Activated T-cell treated with anti-CD3 and anti-CD28 coated beads, Interleukin-2, amount 50 U/mL, for 4 hours (primary cell): ENCODE results near the gene SOX10. TPM values are rescaled to one million over a fixed set of nuclear protein-coding genes. Genes with fewer than 3 reads are reported as not detected.

Experiments used
- ATAC-seq, 2 donors: fragments of 200-7000 bp; cut with Tn5 transposase; one replicate each; pipeline ENCODE4 v1.10.0; 2021
- DNase-seq: peaks from one replicate; pipeline ENCODE4 v3.0.0-alpha.2; 2020
- H3K27me3 Mint-ChIP-seq: one replicate; pipeline ENCODE4 v1.8.0; 2021; ENCODE audit warnings: low read depth, mixed read lengths
- H3K36me3 Mint-ChIP-seq: one replicate; pipeline ENCODE4 v1.8.0; 2022; ENCODE audit warnings: mixed read lengths; ENCODE audit not compliant: insufficient read depth
- H3K4me1 Mint-ChIP-seq: one replicate; pipeline ENCODE4 v1.8.0; 2021; ENCODE audit warnings: low read depth, mixed read lengths
- H3K4me3 Mint-ChIP-seq: one replicate; pipeline ENCODE4 v1.8.0; 2021; ENCODE audit warnings: mild to moderate bottlenecking, moderate library complexity, mixed read lengths
- H3K9me3 Mint-ChIP-seq: one replicate; pipeline ENCODE4 v1.8.0; 2021; ENCODE audit warnings: mixed read lengths
- total RNA-seq, 3 donors: library from RNA; stranded (reverse); gene quantifications; one replicate each; pipeline ENCODE4 v1.2.1, GENCODE V29; 2021

Gene SOX10
- total RNA-seq, 3 donors from 2014 or later, result not detected

DNA sequence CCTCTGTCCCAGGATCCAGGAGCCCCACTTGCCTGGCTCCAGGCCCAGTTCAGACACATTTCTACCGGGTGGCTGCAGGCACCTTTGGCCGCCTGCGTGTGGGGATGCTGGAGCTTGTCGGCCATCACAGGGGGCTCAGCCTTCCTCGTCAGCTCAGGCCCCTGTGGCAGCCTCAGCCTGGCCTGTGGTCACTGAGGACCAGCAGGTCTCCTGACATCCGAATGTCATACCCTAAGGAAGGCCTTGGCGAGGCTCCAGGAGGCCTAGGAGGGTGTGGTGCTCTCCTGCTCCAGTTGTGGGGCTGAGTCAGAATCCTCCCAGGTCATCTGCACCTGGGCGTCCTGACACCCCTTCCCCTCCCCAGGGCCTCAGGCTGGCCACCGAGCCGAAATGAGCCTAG, 14.9 kb upstream of the SOX10 start:
- Mint-ChIP-seq H3K27me3 (no peaks in the 10 kb centered on the region), H3K36me3 (peaks cover 3% of the 10 kb centered on the region), H3K4me1 (peaks cover 17% of the 10 kb centered on the region), H3K9me3 (no peaks in the 10 kb centered on the region), H3K4me3 (no peak overlapping the region)
- DNase-seq (no peak), ATAC-seq (no peak)

DNA sequence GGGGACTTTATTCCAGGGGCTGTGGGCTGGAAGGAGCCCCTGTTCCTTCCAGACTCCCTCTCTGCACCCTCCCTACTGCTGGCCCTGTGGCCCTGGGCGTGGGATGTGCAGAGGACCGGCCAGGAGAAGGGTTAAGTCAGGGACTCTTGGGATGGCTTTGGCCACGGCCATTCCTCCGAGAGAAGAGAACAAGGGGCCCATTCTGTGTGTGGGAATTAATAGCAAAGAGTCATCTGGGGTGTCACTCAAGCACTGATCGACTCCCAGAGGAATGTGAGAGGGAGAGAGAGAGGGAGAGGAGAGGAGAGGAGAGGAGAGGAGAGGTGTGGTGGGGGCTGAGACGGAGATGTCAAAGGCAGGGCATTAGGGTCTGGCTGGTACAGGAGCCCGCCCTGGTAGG, 14.2 kb upstream of the SOX10 start:
- Mint-ChIP-seq H3K9me3 (no peaks in the 10 kb centered on the region), H3K4me3 (no peak overlapping the region), H3K36me3 (peaks cover 3% of the 10 kb centered on the region), H3K4me1 (peaks cover 17% of the 10 kb centered on the region), H3K27me3 (no peaks in the 10 kb centered on the region)
- DNase-seq (no peak), ATAC-seq (no peak)

DNA sequence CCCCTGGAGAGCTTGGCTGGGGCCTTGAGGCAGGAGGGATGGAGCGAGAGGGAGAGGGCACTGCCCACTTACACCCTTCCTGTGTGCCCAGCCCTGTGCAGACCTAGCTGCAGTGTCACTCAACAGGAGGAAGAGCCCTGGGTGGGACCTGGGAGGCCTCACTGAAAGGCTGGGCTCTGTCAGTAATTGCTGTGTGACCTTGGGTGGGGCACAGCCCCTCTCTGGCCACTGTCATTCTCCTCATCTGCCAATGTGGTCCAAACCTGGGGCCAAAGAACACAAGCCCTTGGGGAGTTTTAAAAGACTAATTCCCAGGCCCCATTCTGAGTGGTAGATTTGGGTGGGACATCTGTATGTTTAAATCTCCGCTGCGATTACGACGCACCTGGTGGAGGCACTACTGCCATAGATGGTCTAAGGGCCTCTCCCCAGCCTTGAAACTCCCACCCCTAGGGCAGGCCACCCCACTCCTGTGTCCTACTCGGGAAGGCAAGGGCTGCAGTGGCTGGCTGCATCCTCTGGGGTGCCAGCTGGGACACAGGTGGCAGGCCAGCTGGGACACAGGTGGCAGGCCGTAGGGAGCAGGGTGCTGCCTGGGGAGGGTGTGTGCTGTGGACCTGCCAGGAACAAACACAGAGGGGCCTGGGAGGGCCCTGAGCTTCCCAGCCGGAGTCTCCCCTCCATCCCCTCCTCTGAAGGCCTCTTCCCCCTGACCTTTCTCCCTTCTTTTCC, 12.3 kb upstream of the SOX10 start:
- H3K27me3 Mint-ChIP-seq, result no peaks in the 10 kb centered on the region
- peaks cover 3% of the 10 kb centered on the region for H3K36me3 Mint-ChIP-seq
- ATAC-seq (no peak), DNase-seq (no peak)
- H3K4me1 Mint-ChIP-seq, result peaks cover 18% of the 10 kb centered on the region
- no peaks in the 10 kb centered on the region for H3K9me3 Mint-ChIP-seq
- H3K4me3 Mint-ChIP-seq, result no peak overlapping the region

DNA sequence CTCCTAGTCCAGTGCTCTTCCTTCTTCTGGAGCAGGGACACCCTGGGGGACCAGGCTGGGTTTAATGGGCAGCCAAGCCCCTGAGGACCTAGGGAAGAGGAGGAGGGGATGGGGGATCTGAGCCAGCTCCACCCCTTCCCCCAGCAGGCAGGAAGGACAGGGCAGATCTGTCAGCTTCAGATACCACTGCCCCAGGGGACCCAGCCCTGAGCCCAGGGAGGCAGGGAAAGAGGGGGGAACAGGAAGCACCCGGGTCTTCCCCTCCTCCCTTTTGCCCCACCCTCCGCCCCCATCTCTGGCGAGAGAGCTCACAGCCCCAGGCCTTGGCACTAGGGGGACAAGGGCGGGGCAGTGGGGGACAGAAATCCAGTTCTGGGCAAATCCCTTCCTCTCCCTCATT, 11.7 kb upstream of the SOX10 start:
- Mint-ChIP-seq H3K9me3 (no peaks in the 10 kb centered on the region), H3K36me3 (peaks cover 3% of the 10 kb centered on the region), H3K4me1 (peaks cover 18% of the 10 kb centered on the region), H3K27me3 (no peaks in the 10 kb centered on the region), H3K4me3 (no peak overlapping the region)
- ATAC-seq (no peak), DNase-seq (no peak)

DNA sequence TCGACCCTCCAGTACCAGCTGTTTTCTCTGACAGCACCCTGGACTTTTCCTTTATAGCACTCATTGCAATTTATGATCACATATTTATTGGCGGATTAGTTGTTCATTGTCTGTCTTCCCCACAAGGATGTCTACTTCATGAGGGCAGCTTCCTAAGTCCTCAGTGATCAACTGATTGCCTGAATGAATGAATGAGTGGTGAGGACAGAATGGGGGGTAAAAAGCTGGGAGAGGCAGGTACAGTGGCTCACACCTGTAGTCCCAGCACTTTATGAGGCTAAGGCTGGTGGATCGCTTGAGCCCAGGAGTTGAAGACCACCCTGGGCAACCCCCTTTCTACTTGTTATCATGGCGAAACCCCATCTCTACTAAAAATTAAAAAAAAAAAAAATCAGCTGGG, 11.1 kb upstream of the SOX10 start:
- no peaks in the 10 kb centered on the region for H3K27me3 Mint-ChIP-seq
- peaks cover 18% of the 10 kb centered on the region for H3K4me1 Mint-ChIP-seq
- DNase-seq (no peak), ATAC-seq (no peak)
- H3K9me3 Mint-ChIP-seq, result no peaks in the 10 kb centered on the region
- peaks cover 3% of the 10 kb centered on the region for H3K36me3 Mint-ChIP-seq
- H3K4me3 Mint-ChIP-seq, result no peak overlapping the region

DNA sequence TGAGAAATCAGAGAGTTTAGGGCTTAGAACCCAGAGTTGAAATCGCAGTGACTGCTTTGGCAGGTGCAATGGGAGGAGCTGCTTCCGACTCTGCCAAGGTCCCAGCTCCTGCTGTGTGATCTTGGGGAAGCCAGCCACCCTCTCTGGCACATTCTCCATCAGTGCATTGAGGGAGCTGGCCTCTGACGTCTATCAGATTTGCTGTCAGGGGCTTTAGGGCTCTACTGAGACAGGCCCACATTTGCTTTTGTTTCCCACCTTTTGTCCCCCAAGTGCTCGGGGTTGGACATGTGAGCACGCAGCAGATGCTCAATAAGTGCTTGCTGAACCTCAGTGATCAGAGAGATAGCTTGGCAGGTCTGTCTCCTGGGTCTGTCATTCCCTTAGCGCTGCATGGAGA, 10.6 kb upstream of the SOX10 start:
- DNase-seq (no peak), ATAC-seq (no peak)
- H3K4me3 Mint-ChIP-seq, result no peak overlapping the region
- H3K9me3 Mint-ChIP-seq, result no peaks in the 10 kb centered on the region
- H3K4me1 Mint-ChIP-seq, result peaks cover 18% of the 10 kb centered on the region
- peaks cover 3% of the 10 kb centered on the region for H3K36me3 Mint-ChIP-seq
- no peaks in the 10 kb centered on the region for H3K27me3 Mint-ChIP-seq

DNA sequence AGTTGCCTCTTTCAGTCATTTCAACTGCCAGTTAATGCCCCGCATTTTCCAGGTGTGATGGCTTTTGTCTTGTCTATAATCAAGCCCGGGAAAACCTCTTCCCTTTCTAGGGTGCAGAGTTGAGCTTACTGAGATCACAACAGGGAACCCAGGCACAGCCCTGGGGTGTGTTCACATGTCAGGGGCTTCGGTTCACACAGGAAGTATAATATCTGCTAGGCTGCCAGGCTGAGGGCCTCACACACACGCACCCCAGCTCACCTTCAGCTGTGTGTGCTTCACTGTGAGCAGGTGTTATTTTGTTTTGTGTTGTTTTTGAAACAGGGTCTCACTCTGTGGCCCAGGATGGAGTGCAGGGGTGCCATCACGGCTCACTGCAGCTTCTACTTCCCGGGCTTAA, 9.7 kb upstream of the SOX10 start:
- Mint-ChIP-seq H3K4me1 (peaks cover 18% of the 10 kb centered on the region), H3K27me3 (no peaks in the 10 kb centered on the region), H3K9me3 (no peaks in the 10 kb centered on the region), H3K4me3 (no peak overlapping the region), H3K36me3 (peaks cover 3% of the 10 kb centered on the region)
- DNase-seq (no peak), ATAC-seq (no peak)

DNA sequence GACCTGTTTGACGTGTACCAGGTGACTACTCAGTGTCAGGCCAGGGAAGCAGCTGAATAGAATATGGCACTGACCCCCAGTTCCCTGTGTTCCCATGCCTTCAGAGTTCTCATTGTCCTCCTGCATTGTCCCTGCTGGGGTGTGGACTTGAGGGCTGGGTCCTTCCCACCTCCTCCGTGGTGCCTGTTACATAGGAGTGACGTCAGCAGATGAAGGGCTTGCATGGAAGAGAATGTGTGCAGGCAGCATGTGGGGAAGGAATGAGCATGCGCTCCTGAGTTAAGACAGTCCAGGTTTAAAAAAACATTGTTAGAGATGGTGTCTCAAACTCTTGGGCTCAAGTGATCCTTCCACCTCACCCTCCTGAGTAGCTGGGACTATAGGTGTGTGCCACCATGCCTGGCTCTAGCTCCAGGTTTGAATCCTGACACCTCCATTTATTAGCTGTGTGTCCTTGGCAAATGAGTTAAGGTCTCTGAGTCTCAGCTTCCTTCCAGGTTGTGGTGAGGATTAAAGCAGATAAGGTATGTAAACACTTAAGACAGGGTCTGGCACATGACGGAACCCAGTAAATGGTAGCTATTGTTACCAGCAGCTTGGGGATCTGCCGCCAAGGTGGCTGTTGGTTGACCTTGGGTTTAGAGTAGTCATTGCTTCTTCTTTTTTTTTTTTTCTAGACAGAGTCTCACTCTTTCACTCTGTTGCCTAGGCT, 7.5 kb upstream of the SOX10 start:
- DNase-seq (no peak), ATAC-seq (no peak)
- Mint-ChIP-seq H3K36me3 (no peaks in the 10 kb centered on the region), H3K9me3 (no peaks in the 10 kb centered on the region), H3K4me1 (peaks cover 14% of the 10 kb centered on the region), H3K27me3 (no peaks in the 10 kb centered on the region), H3K4me3 (no peak overlapping the region)

DNA sequence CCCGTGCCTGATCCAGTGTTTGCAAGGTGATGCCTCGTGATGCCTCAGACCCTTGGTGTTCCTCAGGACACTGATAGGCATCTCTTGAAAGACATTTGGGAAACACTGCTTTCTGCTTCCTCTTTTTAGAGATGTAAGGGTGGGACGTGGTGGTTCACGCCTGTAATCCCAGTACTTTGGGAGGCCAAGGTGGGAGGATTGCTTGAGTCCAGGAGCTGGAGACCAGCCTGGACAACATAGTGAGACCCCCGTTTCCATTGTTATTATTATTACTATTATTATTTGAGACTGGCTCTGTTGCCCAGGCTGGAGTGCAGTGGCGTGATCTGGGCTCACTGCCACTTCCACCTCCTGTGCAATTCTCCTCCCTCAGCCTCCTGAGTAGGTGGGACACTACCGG, 6.5 kb upstream of the SOX10 start:
- H3K4me3 Mint-ChIP-seq, result no peak overlapping the region
- no peak for ATAC-seq
- H3K9me3 Mint-ChIP-seq, result no peaks in the 10 kb centered on the region
- DNase-seq, result no peak
- H3K4me1 Mint-ChIP-seq, result peaks cover 7% of the 10 kb centered on the region
- H3K27me3 Mint-ChIP-seq, result no peaks in the 10 kb centered on the region
- no peaks in the 10 kb centered on the region for H3K36me3 Mint-ChIP-seq

DNA sequence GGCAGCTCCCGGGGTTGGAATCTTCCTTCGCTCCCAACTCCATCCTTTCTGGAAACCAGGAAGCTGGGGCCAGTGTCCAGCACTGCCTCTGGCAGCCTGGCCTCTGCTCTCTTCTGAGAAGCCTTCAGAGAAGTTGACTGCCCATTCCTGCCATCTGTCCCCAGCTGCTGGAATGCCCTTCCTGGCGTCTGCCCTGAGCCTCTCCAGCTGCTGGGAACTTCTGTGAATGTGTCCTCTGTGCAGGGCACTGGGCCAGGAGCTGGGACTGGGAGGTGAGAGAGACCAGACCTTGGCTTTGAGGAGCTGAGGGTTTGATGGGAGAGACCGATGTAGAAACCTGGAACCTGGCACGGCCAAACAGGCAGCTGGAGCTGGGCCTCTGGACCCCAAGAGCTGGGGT, 5.9 kb upstream of the SOX10 start:
- DNase-seq (no peak), ATAC-seq (no peak)
- H3K9me3 Mint-ChIP-seq, result no peaks in the 10 kb centered on the region
- peaks cover 3% of the 10 kb centered on the region for H3K4me1 Mint-ChIP-seq
- no peaks in the 10 kb centered on the region for H3K27me3 Mint-ChIP-seq
- no peak overlapping the region for H3K4me3 Mint-ChIP-seq
- H3K36me3 Mint-ChIP-seq, result no peaks in the 10 kb centered on the region

DNA sequence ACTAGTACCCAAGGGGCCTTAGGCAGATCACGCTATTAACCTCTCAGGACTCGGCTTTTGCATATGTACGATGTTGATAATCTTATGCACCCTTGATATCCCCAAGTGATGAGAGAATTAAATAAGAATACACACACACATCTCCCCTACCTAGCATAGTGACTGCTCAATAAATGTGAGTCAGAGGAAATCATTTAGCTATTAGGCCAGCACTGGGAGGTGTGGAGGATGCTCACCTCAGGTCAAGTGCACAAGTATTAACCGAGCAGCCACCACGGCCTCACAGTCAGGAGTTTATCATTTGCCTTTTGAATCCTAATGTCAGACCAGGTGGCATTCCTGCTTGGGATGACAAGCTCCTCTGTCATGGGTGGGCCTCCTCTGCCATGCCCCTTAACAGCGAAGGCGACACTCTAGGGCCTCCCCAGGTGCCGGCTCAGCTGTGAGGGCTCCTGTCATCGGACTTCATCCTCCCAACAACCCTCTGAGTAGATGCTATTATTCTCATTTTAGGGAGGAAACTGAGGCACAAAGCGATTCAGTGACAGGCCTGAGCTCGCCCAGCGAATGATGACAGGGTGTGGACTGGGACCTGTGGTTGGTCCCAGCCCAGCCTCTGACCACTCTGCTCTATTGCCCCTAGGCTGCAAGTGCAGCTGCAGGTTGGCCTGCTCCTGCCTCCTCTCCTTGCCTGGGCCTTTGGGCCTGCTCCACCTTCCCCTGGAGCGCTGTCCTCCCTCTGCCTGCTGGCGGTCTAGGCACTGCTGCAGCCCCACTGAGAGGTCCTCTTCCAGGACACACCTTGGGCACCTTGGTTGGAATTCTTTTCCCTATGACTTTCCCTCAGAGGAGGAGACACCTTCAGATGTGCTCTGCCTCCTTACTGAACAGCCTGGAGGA, 5.0 kb upstream of the SOX10 start:
- Mint-ChIP-seq H3K4me3 (no peak overlapping the region), H3K27me3 (no peaks in the 10 kb centered on the region), H3K4me1 (peaks cover 2% of the 10 kb centered on the region), H3K36me3 (no peaks in the 10 kb centered on the region), H3K9me3 (no peaks in the 10 kb centered on the region)
- DNase-seq (no peak), ATAC-seq (no peak)

DNA sequence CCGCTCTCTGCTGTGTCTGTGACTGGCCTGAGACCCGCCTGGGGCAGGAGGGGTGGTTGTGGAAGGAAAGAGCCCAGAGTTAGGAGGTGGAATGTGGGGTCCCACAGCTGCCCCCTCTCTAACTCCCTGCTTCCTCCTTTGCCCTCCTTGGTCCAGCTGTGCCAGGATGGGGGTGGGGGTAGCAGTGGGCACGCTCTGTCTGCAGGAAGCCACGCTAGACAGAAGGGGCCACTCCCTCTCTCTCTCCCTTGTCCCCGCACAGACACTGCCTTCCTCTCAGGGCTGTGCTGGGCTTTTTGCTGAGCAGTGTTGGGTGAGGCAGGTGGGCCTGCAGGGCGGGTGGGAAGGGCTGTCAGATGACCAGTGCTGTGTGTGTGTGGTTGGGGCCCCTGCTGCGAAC, 2.0 kb upstream of the SOX10 start:
- Mint-ChIP-seq H3K27me3 (no peaks in the 10 kb centered on the region), H3K36me3 (no peaks in the 10 kb centered on the region), H3K9me3 (no peaks in the 10 kb centered on the region), H3K4me1 (no peaks in the 10 kb centered on the region), H3K4me3 (no peak overlapping the region)
- ATAC-seq, result no peak
- no peak for DNase-seq

DNA sequence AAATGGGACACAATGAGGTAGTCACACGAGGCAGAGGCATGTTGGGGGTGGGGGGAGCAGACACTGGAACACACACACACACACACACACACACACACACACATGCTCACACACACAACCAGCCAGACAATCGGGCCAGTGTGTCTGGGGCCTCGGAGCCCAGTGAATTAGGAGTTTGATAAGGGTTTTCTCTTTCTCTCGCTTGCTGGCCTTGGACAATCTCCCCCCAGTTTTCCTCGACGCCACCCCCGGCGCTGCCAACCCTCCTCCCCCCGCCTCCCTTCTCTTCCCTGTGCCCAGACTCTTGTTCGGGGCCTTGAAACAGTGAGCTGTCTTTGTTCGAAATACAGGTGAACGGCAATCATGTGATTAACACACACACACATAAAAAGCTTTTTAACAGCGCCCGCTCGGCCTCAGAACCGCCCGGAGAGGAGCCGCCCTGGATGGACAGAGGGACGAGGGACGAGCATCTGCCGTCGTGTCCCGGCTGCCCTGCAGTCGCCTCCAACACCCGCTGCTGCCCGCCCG, 1.5 kb upstream of the SOX10 start:
- DNase-seq, result no peak
- no peaks in the 10 kb centered on the region for H3K27me3 Mint-ChIP-seq

DNA sequence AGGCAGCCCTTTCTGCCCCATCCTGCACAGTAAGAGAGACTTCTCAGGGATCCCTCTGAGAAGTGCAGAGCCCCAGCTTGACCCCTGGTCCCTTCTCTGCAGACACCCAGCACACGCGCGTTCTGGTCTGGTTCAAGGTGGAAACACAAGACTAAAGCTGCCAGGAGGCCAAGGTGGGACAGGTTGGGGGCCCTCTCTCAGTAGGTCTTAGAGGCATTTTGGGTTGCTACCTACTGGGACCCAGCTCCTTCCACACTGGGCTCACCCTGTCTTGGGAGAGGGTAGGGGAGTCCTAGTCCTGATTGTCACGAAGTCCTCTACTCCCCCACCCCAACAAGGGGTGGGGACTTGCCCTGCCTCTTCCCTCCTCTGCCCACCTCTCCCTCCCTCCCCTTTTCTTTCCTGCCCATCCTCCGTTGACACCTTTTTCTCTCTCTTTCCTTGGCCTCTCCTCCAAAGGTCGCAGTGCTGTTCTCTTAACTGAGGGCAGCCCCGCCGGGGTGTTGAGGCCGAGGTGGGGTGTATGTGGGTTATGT, 763 bp upstream of the SOX10 start:
- Mint-ChIP-seq H3K36me3 (no peaks in the 10 kb centered on the region), H3K9me3 (no peaks in the 10 kb centered on the region), H3K4me3 (no peak overlapping the region), H3K4me1 (no peaks in the 10 kb centered on the region), H3K27me3 (no peaks in the 10 kb centered on the region)
- DNase-seq (no peak), ATAC-seq (no peak)

More for the DNA sequence above, 1.5 kb upstream of the SOX10 start:
- no peaks in the 10 kb centered on the region for H3K36me3 Mint-ChIP-seq
- no peaks in the 10 kb centered on the region for H3K4me1 Mint-ChIP-seq
- no peak overlapping the region for H3K4me3 Mint-ChIP-seq
- H3K9me3 Mint-ChIP-seq, result no peaks in the 10 kb centered on the region
- no peak for ATAC-seq
